Trophoblast cell (in vitro differentiated cells and primary cell): ENCODE results near the gene FAXC.

Experiments used
- DNase-seq, 2 donors: peaks; one replicate each; pipeline ENCODE4 v3.0.0-alpha.2; 2016
- H2AFZ ChIP-seq: 2 replicates; pipeline ENCODE4 v1.6.1; 2013; ENCODE audit warnings: low read length, moderate library complexity, mild to moderate bottlenecking; ENCODE audit not compliant: insufficient read depth, poor library complexity
- H2AK5ac ChIP-seq: 2 replicates; pipeline ENCODE4 v1.6.1; 2013; ENCODE audit warnings: mild to moderate bottlenecking, low read length
- H2BK120ac ChIP-seq: 2 replicates; pipeline ENCODE4 v1.6.1; 2013; ENCODE audit warnings: low read length, mild to moderate bottlenecking, moderate library complexity; ENCODE audit not compliant: insufficient read depth, poor library complexity
- H2BK12ac ChIP-seq: 2 replicates; pipeline ENCODE4 v1.6.1; 2013; ENCODE audit warnings: mild to moderate bottlenecking, low read length, moderate library complexity
- H2BK5ac ChIP-seq: 2 replicates; pipeline ENCODE4 v1.6.1; 2013; ENCODE audit warnings: low read length, low read depth, moderate library complexity, mild to moderate bottlenecking; ENCODE audit not compliant: poor library complexity
- H3K14ac ChIP-seq: 2 replicates; pipeline ENCODE4 v1.6.1; 2013; ENCODE audit warnings: mild to moderate bottlenecking, low read length
- H3K18ac ChIP-seq: 2 replicates; pipeline ENCODE4 v1.6.1; 2013; ENCODE audit warnings: mild to moderate bottlenecking, low read length
- H3K23ac ChIP-seq: 2 replicates; pipeline ENCODE4 v1.6.1; 2013; ENCODE audit warnings: low read length
- H3K27ac ChIP-seq: 2 replicates; pipeline ENCODE4 v1.5.1; 2013; ENCODE audit warnings: low read depth, mild to moderate bottlenecking, inconsistent platforms, low read length, moderate library complexity
- H3K27me3 ChIP-seq: 2 replicates; pipeline ENCODE4 v1.6.1; 2013; ENCODE audit warnings: inconsistent platforms, mild to moderate bottlenecking, low read length, moderate library complexity; ENCODE audit not compliant: insufficient read depth
- H3K36me3 ChIP-seq, 2 experiments: 1 replicate in 1 of 2; 2 replicates in 1 of 2; pipeline ENCODE4 v1.6.1; 2013; ENCODE audit warnings: low read length in 2 of 2, mild to moderate bottlenecking in 2 of 2, moderate library complexity in 1 of 2; ENCODE audit not compliant: insufficient read depth in 2 of 2, control insufficient read depth in 1 of 2
- H3K4ac ChIP-seq: 2 replicates; pipeline ENCODE4 v1.6.1; 2013; ENCODE audit warnings: low read depth, mild to moderate bottlenecking, low read length, moderate library complexity
- H3K4me1 ChIP-seq, 2 experiments: 1 replicate in 1 of 2; 2 replicates in 1 of 2; pipeline ENCODE4 v1.6.1; 2013; ENCODE audit warnings: low read length in 2 of 2, mild to moderate bottlenecking in 2 of 2, moderate library complexity in 1 of 2; ENCODE audit not compliant: insufficient read depth in 2 of 2, control insufficient read depth in 1 of 2
- H3K4me2 ChIP-seq: 2 replicates; pipeline ENCODE4 v1.6.1; 2013; ENCODE audit warnings: inconsistent platforms, mild to moderate bottlenecking, low read length, moderate library complexity
- H3K4me3 ChIP-seq: 2 replicates; pipeline ENCODE4 v1.5.1; 2013; ENCODE audit warnings: mild to moderate bottlenecking, low read depth, low read length, inconsistent platforms
- H3K79me1 ChIP-seq: one replicate; pipeline ENCODE4 v1.6.1; 2013; ENCODE audit warnings: low read length
- H3K79me2 ChIP-seq: 2 replicates; pipeline ENCODE4 v1.6.1; 2013; ENCODE audit warnings: low read length, mild to moderate bottlenecking; ENCODE audit not compliant: control insufficient read depth, insufficient read depth, poor library complexity
- H3K9ac ChIP-seq: 2 replicates; pipeline ENCODE4 v1.6.1; 2013; ENCODE audit warnings: mild to moderate bottlenecking, low read length
- H3K9me3 ChIP-seq: 2 replicates; pipeline ENCODE4 v1.6.1; 2013; ENCODE audit warnings: low read depth, mild to moderate bottlenecking, control low read depth, inconsistent platforms, low read length; ENCODE audit not compliant: insufficient read depth
- H4K12ac ChIP-seq: 2 replicates; pipeline ENCODE4 v1.6.1; 2013; ENCODE audit warnings: low read depth, mild to moderate bottlenecking, low read length, moderate library complexity
- H4K8ac ChIP-seq: 2 replicates; pipeline ENCODE4 v1.6.1; 2013; ENCODE audit warnings: low read depth, mild to moderate bottlenecking, low read length, moderate library complexity
- H4K91ac ChIP-seq: one replicate; pipeline ENCODE4 v1.6.1; 2013; ENCODE audit warnings: low read depth, mild to moderate bottlenecking, low read length, moderate library complexity
- WGBS: extraction: QIAGEN DNeasy Blood & Tissue Kit; methylation state at CpG from one replicate; pipeline ENCODE4 v1.1.7; 2013; ENCODE audit warnings: missing lambda C conversion rate; ENCODE audit not compliant: insufficient read length, insufficient coverage; ENCODE audit errors: extremely low coverage; 5-methylcytosine and 5-hydroxymethylcytosine counted together

Gene FAXC

DNA sequence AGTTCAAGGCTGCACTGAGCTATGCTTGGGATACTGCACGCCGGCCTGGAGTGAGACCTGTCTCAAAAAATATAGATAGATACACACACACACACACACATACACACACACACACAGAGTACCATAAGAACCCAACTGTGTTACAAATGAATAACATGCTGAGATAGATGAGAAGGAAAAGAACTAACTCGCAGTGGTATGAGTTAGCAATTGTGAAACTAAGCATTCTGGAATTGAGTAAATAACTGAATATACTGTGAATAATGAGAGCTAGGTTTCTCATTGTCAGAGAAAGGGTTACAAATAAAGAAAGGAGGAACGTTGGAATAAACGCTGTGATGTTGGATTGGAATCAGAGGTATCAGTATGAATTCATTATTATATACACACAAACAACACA lies 14.6 kb upstream of the FAXC start:
- no CpG with 5 or more reads among the region's 5 CpGs for WGBS
- H4K8ac ChIP-seq, result no peak overlapping the region
- no peak overlapping the region for H4K91ac ChIP-seq

DNA sequence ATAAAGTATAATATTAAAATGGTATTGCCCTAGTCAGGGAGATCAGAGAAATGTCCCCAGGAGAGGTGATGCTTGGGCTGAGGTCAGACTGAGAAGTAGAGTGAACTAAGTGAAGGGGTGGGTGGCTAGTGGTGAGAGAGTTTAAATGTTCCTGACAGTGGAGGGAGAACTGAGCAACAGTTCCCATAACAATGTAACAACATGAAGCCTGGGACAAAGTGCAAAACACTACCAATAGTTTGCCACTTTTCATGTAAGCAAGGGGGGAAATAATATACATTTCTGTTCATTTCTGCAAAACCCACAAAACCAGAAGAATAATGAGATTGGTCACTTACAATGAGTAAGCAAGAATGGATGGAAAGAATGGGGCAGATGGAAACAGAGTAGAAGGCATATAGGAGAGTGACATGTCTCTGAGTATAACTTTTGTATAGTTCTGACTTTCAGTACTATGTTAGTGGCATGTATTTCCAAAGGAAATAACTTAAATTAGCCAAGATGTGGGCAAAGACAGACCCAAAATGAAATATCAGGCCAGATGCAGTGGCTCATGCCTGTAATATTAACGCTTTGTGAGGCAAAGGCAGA lies 13.3 kb upstream of the FAXC start:
- Histone ChIP-seq H2BK12ac (no peak overlapping the region), H3K14ac (no peak overlapping the region), H4K12ac (no peak overlapping the region)

More for the DNA sequence above, 14.6 kb upstream of the FAXC start:
- H3K79me2 ChIP-seq, result no peaks in the 10 kb centered on the region
- H2AK5ac ChIP-seq, result no peak overlapping the region
- H3K4me2 ChIP-seq, result no peak overlapping the region
- H3K27ac ChIP-seq, result no peak overlapping the region
- no peak for DNase-seq
- no peaks in the 10 kb centered on the region for H3K36me3 ChIP-seq
- H2BK120ac ChIP-seq, result no peak overlapping the region
- H3K4me3 ChIP-seq, result no peak overlapping the region
- no peak overlapping the region for H3K18ac ChIP-seq
- H3K9me3 ChIP-seq, result no peaks in the 10 kb centered on the region
- H2AFZ ChIP-seq, result no peak overlapping the region
- H3K9ac ChIP-seq, result no peak overlapping the region
- H3K4ac ChIP-seq, result no peak overlapping the region
- H2BK12ac ChIP-seq, result no peak overlapping the region
- no peak overlapping the region for H3K23ac ChIP-seq
- no peaks in the 10 kb centered on the region for H3K79me1 ChIP-seq
- no peaks in the 10 kb centered on the region for H3K4me1 ChIP-seq
- H3K27me3 ChIP-seq, result no peaks in the 10 kb centered on the region
- no peak overlapping the region for H4K12ac ChIP-seq
- H3K14ac ChIP-seq, result no peak overlapping the region
- no peak overlapping the region for H2BK5ac ChIP-seq

DNA sequence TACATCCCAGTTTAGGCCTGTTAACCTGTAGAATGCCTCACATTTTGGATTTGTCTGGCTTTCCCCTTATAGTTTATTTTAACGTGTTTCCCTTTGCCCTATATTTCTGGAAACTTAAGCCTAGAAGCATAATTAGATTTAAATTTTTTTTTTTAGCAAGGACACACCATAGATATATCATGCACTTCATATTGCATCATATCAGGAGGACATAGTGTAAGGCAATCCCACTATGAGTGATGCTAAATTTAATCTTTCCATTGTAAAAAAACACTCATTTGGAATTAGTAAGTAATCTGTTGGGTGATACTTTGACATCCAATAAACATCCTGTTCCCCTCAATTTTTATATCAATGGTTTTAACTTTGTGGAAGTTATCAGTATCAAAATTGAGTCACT lies 10.3 kb upstream of the FAXC start:
- H3K23ac ChIP-seq, result no peak overlapping the region
- H2AFZ ChIP-seq, result no peak overlapping the region
- H4K12ac ChIP-seq, result no peak overlapping the region
- no peaks in the 10 kb centered on the region for H3K4me1 ChIP-seq
- no peak overlapping the region for H3K18ac ChIP-seq
- no peak overlapping the region for H3K4ac ChIP-seq
- no peaks in the 10 kb centered on the region for H3K36me3 ChIP-seq
- H2BK12ac ChIP-seq, result no peak overlapping the region
- H3K9me3 ChIP-seq, result no peaks in the 10 kb centered on the region
- H3K27ac ChIP-seq, result no peak overlapping the region
- no peak overlapping the region for H3K4me2 ChIP-seq
- H3K79me1 ChIP-seq, result no peaks in the 10 kb centered on the region
- no peak overlapping the region for H4K91ac ChIP-seq
- H4K8ac ChIP-seq, result no peak overlapping the region
- no peaks in the 10 kb centered on the region for H3K27me3 ChIP-seq
- no peak overlapping the region for H2BK5ac ChIP-seq
- H2AK5ac ChIP-seq, result no peak overlapping the region
- no peak overlapping the region for H3K9ac ChIP-seq
- DNase-seq, result no peak
- no peak overlapping the region for H3K14ac ChIP-seq
- no peak overlapping the region for H2BK120ac ChIP-seq
- H3K79me2 ChIP-seq, result no peaks in the 10 kb centered on the region
- WGBS, result no CpG with 5 or more reads among the region's 1 CpG
- no peak overlapping the region for H3K4me3 ChIP-seq

More for the DNA sequence above, 13.3 kb upstream of the FAXC start:
- Histone ChIP-seq H2AK5ac (no peak overlapping the region), H3K9ac (no peak overlapping the region), H3K9me3 (no peaks in the 10 kb centered on the region), H3K4me1 (no peaks in the 10 kb centered on the region), H2BK5ac (no peak overlapping the region), H3K4ac (no peak overlapping the region), H3K4me2 (no peak overlapping the region), H3K23ac (no peak overlapping the region), H3K79me2 (no peaks in the 10 kb centered on the region), H4K8ac (no peak overlapping the region), H2AFZ (no peak overlapping the region), H3K36me3 (no peaks in the 10 kb centered on the region), H3K18ac (no peak overlapping the region), H3K27ac (no peak overlapping the region), H2BK120ac (no peak overlapping the region), H3K79me1 (no peaks in the 10 kb centered on the region), H4K91ac (no peak overlapping the region), H3K27me3 (no peaks in the 10 kb centered on the region), H3K4me3 (no peak overlapping the region)
- WGBS, result no CpG with 5 or more reads among the region's 1 CpG
- DNase-seq, result no peak

DNA sequence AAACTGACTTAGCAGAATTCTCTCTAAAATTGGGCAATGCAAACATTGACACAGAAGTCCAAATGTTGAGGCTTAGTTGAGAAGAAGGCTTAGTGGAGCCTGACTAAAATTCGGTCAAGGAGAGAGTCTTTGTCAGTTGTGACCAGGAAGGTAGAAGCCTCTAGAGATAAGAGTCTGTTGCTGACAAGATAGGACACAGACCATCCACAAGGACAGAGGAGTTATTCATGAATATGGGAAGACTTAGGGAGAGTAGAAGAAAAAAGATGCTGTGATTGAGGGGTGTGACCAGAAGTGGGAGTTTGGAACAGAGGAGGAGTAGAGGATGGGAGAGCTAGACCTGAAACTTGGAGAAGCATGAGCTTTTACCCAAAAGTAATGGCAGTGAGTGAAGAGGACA lies 7.2 kb upstream of the FAXC start:
- no peak overlapping the region for H4K12ac ChIP-seq
- no peak overlapping the region for H3K18ac ChIP-seq
- H3K4me3 ChIP-seq, result no peak overlapping the region
- DNase-seq, result no peak
- no peaks in the 10 kb centered on the region for H3K79me1 ChIP-seq
- no peak overlapping the region for H2AK5ac ChIP-seq
- no peak overlapping the region for H2BK12ac ChIP-seq
- H3K4ac ChIP-seq, result no peak overlapping the region
- no peaks in the 10 kb centered on the region for H3K79me2 ChIP-seq
- no CpG with 5 or more reads among the region's 1 CpG for WGBS
- no peak overlapping the region for H3K14ac ChIP-seq
- H3K27me3 ChIP-seq, result no peaks in the 10 kb centered on the region
- H3K27ac ChIP-seq, result no peak overlapping the region
- H2BK5ac ChIP-seq, result no peak overlapping the region
- no peaks in the 10 kb centered on the region for H3K9me3 ChIP-seq
- no peak overlapping the region for H3K9ac ChIP-seq
- H3K4me2 ChIP-seq, result no peak overlapping the region
- no peak overlapping the region for H3K23ac ChIP-seq
- no peak overlapping the region for H2BK120ac ChIP-seq
- H4K8ac ChIP-seq, result no peak overlapping the region
- no peak overlapping the region for H2AFZ ChIP-seq
- H3K36me3 ChIP-seq, result no peaks in the 10 kb centered on the region
- H3K4me1 ChIP-seq, result no peaks in the 10 kb centered on the region
- no peak overlapping the region for H4K91ac ChIP-seq
